Measurements from ENCODE around the gene GRID2.
"Not testable (repeated sequence)": the region's sequence is repeated elsewhere in the genome, so short reads cannot be mapped to it uniquely, and the experiment has no call there.

Gene GRID2

DNA sequence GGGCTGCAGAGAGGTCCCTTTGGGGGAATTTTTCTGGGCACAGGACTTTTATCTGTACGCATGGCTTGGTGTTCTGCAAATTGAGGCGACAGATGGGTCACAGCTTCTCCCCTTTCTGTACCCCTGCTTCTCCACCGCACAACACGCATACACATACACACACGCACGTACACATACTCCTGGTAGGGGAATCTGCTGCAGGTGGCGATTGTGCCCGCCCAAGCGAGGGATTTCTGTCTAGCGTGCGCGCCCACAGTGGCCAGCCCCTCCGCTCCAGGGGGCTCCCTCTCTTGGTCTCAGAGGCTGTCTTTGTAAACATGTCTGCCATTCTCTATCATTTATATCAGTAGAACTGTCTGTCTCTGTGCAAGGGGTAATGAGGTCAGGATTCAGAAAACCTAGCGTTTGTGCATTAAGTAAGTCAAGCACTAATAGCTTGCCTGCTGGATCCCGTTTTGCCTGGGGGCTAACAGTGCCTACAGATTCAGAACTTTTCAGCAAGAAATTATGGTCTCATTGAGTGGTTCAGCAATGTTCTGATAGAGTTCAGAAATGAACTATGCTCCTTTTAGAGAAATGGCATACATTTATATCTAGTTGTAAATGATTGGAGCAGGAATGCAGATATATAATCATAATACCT, 2.2 kb downstream of the GRID2 start:
- no peak for DNase-seq

DNA sequence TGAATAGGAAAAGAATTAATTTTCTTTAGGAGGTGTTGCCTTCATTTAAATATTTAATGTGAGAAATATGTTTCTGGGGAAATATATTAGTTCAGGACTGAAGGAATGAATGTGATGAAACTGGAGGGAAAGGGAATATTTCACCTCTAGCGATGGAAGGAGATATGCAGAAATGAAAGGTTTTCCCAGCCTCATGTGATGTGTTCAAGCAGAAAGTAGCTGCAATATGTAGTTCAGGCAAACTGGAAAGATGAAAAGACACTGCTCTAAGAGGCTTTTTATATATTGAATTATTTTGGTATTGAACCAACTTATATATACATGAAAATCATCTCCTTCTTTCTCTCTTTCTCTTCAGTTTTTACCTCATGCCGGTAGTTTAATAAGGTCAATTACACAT, 3.4 kb downstream of the GRID2 start:
- no peak for DNase-seq

- DNase-seq, result no peak
These were observed 4.1 kb downstream of the GRID2 start for GRCh38 chr4:92307866-92308265.

GRCh38 chr4:92317047-92317446, 13.3 kb downstream of the GRID2 start:
- no peak for DNase-seq

DNA sequence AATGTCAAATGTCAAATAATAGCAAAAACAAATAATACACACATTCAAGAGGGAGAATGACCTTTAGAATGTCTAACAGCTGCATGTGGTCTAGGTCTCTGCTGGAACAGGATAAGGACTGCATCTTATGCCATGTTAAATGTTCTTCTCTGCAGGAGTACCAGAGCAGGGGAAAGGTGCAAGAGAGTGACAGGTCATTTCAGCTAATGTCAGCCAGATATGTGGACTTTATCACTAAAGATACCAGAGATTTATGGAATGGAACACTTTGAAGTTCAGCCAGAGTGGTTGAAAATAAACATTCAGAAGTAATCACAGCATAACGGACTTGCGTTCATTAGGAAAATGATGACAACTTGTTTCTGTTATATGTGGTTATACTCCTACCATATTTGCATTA, 24.3 kb downstream of the GRID2 start:
- no peak for DNase-seq

DNA sequence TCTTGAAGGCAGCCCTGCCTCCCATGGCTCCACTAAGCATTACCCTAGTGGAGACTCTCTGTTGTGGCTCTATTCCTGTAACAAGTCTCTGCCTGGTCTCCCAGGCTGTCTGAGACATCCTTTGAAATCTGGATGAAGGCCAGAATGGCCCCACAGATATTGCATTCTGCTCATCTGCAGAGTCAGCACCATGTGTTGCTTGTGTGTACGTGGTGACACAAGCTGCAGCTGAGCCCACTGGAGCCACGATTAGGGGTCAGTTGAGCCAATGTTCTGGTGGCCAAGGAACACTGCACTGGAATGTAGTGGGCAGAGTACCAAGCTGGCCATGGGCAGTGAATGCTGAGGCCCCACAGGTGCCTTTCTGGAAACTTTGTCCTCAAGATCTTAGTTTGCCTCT, 29.2 kb downstream of the GRID2 start:
- no peak for DNase-seq

DNA sequence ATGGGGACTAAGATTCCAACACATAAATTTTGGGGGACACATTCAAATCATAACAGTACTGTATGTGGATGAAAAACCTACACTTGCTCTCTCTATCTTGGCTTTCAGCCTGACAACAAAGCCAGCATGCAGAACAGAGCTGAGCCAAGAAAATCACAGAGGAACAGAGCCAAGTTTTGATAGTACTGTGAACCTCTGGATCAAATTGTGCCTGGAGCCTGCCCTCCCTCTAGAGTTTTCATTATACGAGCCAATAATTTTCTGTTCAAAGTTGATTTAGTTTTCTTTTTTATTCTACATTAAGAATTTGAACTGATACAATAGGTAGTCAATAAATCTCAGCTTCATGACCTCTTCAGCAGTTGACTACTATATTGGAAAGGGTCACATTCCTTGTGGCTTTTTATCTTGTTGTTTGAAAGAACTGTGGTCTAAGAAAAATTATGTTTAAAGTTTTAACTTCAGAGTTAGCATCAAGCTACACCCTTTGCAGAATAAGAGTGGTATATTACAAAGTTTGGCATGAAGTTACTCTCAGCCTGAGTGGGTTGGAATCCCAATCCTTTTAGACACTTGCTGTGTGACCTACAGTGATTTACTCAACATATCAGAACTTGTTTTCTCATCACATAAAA, 31.1 kb downstream of the GRID2 start:
- DNase-seq, result no peak

DNA sequence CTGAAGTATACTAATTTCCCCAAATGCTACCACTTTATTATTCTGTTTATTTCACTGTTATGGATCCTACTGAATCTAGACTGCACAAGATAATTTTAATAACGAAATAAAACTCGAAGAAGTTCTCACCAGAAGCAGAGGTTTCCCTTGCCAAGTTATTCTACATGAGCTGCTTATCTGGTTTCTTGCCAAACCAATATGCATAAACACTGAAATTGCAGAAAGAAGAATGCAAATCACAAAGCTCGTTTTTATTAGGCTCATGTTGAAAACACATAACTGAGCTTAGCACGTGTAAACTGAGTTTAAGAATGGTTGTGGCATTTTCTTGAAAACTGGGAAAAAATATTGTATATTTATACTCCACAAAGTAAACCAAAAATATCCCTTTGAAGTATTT, 35.9 kb downstream of the GRID2 start:
- DNase-seq, result no peak

GRCh38 chr4:92344216-92344615, 40.5 kb downstream of the GRID2 start:
- no peak for DNase-seq

GRCh38 chr4:92346289-92346688, 42.5 kb downstream of the GRID2 start:
- DNase-seq, result no peak

DNA sequence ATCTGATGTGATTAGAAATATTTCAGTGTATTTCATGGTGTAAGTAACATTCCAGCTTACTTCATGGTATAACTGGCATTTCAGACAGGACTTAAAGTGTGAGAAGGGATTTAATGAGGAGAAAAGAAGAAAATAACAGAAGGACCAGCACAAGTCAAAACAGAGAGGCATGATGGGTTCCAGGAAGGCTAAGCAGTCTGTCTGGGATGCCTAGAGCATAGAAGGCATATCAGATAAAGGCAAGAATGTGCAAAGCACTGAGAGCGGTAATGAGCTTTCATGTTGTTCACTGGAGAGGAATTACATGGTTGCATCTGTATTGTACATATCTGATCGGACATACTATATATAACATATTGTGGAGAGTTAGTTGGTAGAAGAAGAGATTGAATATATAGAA, 54.2 kb downstream of the GRID2 start:
- DNase-seq, result no peak

DNA sequence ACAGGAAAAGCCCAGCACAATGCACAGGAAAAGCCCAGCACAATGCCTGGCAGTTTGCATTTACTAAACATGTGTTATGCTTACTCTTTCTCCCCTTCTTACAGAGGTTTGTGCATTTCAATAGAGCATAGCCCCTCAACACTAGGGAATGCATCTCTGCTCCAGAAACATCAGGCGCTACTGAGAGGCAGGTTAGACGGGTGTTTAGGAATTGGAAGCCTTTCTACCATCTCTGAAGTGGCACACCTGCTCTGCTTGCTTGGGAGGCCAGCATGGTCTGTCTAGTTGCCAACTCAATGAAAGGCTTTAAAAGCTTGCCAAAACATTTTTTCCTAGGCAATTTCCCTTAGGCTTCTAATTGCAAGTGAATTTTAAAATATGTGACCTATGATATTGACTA, 55.7 kb downstream of the GRID2 start:
- DNase-seq, result no peak

DNA sequence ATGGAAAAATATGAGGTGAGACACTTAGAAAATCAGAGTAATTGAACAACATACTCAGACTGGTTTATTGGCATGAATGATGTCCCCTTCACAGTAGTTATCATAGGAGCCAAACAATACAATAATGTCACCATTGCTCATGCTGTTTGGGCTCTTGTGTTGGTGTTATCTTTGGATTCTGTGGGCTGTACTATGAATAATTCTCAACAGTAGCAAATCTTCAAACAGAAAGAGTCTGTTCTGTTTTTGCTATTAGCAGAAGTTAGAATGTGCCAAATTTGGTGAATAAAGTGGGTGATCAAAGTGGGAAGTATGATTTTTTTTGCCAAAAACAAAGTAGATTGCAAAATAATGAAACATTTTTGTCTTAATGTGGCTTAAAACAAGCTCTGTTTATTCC, 58.3 kb downstream of the GRID2 start:
- DNase-seq, result no peak

- no peak for DNase-seq
These were observed 64.9 kb downstream of the GRID2 start for GRCh38 chr4:92368653-92369052.

DNA sequence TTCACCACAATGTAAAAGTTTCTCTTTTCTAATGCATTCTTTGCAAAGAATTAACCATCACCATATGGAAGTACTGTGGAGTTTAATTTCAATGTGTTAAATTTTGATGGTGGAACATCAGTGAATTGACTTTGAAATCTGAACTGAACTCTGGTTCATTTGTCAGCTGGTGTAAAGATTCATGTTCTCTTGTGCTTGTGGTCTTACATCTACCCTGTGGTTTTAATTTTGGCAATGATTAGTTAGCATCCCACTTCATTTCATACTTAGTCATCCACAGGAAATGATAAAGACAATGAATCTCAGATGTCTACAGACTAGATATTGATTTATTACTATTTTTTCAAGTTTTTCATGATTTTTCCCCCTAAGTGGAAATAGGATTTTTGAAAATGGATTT, 77.8 kb downstream of the GRID2 start:
- DNase-seq, result no peak

DNA sequence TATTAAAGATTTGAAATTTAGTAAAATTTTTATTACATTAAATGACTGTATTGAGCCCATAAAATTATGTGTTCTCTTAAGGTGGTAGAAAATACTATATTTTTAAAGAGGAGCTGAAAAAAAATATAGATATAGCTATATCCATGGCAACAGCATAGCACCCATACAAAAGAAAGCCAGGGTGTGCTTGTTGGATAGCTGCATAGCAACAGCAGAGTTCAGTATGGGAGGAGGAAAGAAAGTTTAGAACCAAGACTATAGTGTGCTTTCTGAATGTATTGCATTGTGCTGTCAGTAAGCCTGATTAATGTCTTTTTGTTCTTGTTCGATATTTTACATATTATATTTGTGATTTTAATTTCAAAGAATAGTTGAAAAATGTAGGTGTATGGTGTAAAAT, 78.4 kb downstream of the GRID2 start:
- DNase-seq, result no peak

GRCh38 chr4:92387459-92388069, 83.8 kb downstream of the GRID2 start:
- no peak for DNase-seq

DNA sequence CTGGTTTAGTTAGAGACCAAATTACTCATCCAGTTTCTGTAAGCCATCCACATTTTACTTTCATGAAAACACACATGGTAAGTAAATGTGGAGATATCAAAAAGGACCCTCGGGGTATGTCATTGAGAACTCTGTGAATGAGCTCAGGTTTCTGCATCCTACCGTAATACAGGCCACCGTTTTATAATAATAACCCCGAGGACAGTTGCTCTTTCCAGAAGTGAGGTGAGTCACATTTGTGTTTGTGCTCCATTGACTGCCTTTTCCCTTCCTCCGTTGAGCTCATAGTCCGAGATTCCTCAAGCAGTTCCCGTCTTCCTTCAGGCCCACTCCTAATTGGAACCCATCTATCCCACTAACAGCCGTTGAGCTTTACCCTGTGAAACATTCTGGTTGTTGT, 95.3 kb downstream of the GRID2 start:
- no peak for DNase-seq

DNA sequence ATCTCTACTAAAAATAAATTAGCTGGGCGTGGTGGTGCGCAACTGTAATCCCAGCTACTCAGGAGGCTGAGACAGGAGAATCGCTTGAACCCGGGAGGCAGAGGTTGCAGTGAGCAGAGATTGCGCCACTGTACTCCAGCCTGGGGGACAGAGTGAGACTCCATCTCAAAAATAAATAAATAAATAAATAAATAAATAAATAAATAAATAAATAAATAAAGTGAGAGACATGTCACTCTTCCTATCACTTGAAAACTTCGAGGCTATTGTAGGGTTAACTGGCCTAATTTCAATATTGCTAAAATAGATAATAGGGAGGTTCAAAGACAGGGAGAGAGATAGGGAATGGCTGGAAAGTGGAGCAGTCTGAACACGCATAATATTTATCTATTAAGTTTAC, 99.8 kb downstream of the GRID2 start:
- not testable (repeated sequence) for DNase-seq

DNA sequence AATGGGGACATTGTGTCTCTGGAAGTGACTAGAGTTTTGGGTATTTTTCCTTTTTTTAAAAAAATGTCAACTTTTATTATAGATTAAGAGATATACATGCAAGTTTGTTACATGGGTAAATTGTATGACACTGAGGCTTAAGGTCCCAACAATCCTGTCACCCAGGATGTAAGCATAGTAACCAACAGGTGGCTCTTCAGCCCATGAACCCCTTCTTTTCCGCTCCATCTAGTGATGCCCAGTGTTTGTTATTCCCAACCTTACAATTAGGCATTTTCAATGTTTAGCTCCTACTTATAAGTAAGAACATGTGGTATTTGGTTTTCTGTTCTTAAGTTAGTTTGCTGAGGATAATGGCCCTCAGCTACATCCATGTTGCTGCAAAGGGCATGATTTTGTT, 102.7 kb downstream of the GRID2 start:
- DNase-seq, result no peak

- no peak for DNase-seq
These were observed 118.2 kb downstream of the GRID2 start for GRCh38 chr4:92421920-92422319.

- no peak for DNase-seq
These were observed 129.5 kb downstream of the GRID2 start for GRCh38 chr4:92433272-92433758.

DNA sequence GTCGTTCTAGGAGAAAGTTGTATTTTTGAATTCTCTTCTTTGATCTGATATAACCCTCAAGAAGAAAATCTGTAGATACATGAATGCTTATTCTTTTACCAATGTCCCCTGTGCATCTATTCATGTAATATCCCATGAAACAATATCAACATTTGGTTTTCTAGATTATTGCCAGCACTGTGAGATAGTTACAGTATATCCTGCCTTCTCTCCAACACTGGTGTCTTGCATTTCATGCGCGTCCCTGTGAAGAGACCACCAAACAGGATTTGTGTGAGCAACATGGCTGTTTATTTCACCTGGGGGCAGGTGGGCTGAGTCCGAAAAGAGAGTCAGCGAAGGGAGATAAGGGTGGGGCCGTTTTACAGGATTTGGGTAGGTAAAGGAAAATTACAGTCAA, 135.0 kb downstream of the GRID2 start:
- DNase-seq, result not testable (repeated sequence)

GRCh38 chr4:92442131-92442530, 138.4 kb downstream of the GRID2 start:
- not testable (repeated sequence) for DNase-seq
